IPS-18a (cell line): ENCODE measurements around the gene OLA1.

Source experiments
- H3K27ac ChIP-seq: one replicate; pipeline ENCODE4 v1.5.1; 2013; ENCODE audit warnings: low read length
- H3K27me3 ChIP-seq: one replicate; pipeline ENCODE4 v1.6.1; 2013; ENCODE audit warnings: mild to moderate bottlenecking, low read length; ENCODE audit not compliant: control insufficient read depth, insufficient read depth
- H3K36me3 ChIP-seq: one replicate; pipeline ENCODE4 v1.6.1; 2013; ENCODE audit warnings: low read depth, low read length; ENCODE audit not compliant: control insufficient read depth
- H3K4me1 ChIP-seq: one replicate; pipeline ENCODE4 v1.6.1; 2013; ENCODE audit warnings: low read depth, low read length; ENCODE audit not compliant: control insufficient read depth
- H3K4me3 ChIP-seq: one replicate; pipeline ENCODE4 v1.5.1; 2013; ENCODE audit warnings: low read length
- H3K9ac ChIP-seq: one replicate; pipeline ENCODE4 v1.6.1; 2013; ENCODE audit warnings: mild to moderate bottlenecking, low read length, moderate library complexity
- H3K9me3 ChIP-seq: one replicate; pipeline ENCODE4 v1.6.1; 2013; ENCODE audit warnings: low read depth, low read length; ENCODE audit not compliant: control insufficient read depth

The OLA1 gene

GRCh38 chr2:174108579-174108978 lies 139.8 kb downstream of the OLA1 start:
- no peak overlapping the region for H3K4me3 ChIP-seq
- H3K4me1 ChIP-seq = peaks cover 19% of the 10 kb centered on the region
- H3K27me3 ChIP-seq = no peaks in the 10 kb centered on the region
- no peak overlapping the region for H3K27ac ChIP-seq
- no peak overlapping the region for H3K9ac ChIP-seq
- no peaks in the 10 kb centered on the region for H3K36me3 ChIP-seq
- H3K9me3 ChIP-seq = no peaks in the 10 kb centered on the region

- Histone ChIP-seq H3K36me3 (no peaks in the 10 kb centered on the region), H3K9me3 (no peaks in the 10 kb centered on the region), H3K27me3 (no peaks in the 10 kb centered on the region), H3K4me1 (peaks cover 19% of the 10 kb centered on the region), H3K27ac (no peak overlapping the region), H3K4me3 (no peak overlapping the region), H3K9ac (no peak overlapping the region)
These were observed 141.6 kb downstream of the OLA1 start for GRCh38 chr2:174106736-174107135.

GRCh38 chr2:174094542-174094941 lies 153.8 kb downstream of the OLA1 start:
- Histone ChIP-seq H3K27me3 (no peaks in the 10 kb centered on the region), H3K36me3 (no peaks in the 10 kb centered on the region), H3K27ac (no peak overlapping the region), H3K4me1 (no peaks in the 10 kb centered on the region), H3K9me3 (no peaks in the 10 kb centered on the region), H3K9ac (no peak overlapping the region), H3K4me3 (no peak overlapping the region)

DNA sequence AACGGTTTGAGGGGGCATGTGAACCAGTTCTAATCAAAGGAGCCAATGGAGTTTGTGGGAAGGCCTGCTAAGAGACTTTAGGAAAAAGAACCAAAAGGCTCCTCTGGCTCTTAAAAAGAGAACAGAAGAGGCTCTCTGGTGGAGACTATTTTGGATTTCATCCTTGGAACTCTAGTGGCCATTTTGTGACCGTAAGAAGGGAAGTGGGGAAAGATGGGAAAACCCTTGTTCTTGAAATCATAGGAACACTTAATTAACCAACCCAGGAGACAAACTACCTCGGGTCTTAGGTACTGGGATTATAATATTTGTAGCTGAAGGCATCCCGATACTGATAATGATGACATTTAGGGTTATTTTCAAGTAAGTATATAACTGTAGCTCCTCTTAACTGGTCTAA lies 157.9 kb downstream of the OLA1 start:
- Histone ChIP-seq H3K9me3 (no peaks in the 10 kb centered on the region), H3K9ac (no peak overlapping the region), H3K27ac (no peak overlapping the region), H3K4me1 (no peaks in the 10 kb centered on the region), H3K36me3 (no peaks in the 10 kb centered on the region), H3K4me3 (no peak overlapping the region), H3K27me3 (no peaks in the 10 kb centered on the region)

DNA sequence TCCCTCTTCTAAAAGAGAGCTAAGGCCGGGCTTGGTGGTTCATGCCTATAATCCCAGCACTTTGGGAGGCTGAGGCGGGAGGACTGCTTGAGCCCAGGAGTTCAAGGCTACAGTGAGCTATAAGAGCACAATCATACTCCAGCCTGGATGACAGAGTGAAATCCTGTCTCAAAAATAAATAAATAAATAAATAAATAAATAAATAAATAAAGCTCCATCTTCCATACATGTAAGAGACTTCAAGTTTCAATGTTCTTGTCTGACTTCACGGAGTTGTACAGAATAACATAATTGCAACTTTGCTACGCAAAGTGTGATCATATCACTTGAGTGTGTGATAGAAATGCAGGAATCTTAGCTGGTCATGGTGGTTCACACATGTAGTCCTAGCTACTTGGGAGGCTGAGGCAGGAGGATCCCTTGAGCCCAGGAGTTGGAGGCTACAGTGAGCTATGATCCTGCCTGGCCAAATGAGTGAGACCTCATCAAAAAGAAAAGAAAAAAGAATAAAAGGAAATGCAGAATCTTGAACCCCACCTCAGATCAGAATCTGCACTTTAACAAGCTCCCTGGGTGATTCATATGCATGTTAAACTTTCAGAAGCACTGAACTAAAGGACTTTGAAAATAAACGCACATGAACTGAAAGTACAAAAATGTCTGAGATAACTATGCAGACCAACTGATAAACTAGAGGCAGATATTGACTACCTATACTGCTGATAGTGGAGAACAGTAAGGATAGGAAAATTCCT lies 159.4 kb downstream of the OLA1 start:
- Histone ChIP-seq H3K27ac (no peak overlapping the region), H3K4me3 (no peak overlapping the region), H3K9ac (no peak overlapping the region), H3K4me1 (peaks cover 11% of the 10 kb centered on the region), H3K9me3 (no peaks in the 10 kb centered on the region), H3K36me3 (no peaks in the 10 kb centered on the region), H3K27me3 (no peaks in the 10 kb centered on the region)

DNA sequence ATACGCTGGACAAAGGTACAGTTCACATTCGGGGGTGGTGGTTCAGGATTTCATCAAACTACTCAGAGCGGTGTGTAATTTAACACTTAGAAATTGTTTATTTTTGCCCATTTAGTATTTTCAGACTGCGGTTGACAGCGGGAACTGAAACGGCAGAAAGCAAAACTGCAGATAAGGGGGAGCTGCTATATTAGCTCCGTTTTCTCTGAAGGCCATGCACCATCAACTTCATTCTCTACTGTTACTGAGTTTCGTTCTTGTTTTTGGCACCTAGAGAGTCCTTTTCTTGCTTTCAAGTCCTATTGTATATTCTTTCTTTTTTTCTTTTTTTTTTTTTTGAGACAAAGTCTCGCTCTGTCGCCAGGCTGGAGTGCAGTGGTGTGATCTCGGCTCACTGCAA lies 161.6 kb downstream of the OLA1 start:
- no peaks in the 10 kb centered on the region for H3K27me3 ChIP-seq
- no peaks in the 10 kb centered on the region for H3K36me3 ChIP-seq
- no peak overlapping the region for H3K27ac ChIP-seq
- peaks cover 19% of the 10 kb centered on the region for H3K4me1 ChIP-seq
- H3K9ac ChIP-seq = no peak overlapping the region
- H3K4me3 ChIP-seq = no peak overlapping the region
- no peaks in the 10 kb centered on the region for H3K9me3 ChIP-seq

DNA sequence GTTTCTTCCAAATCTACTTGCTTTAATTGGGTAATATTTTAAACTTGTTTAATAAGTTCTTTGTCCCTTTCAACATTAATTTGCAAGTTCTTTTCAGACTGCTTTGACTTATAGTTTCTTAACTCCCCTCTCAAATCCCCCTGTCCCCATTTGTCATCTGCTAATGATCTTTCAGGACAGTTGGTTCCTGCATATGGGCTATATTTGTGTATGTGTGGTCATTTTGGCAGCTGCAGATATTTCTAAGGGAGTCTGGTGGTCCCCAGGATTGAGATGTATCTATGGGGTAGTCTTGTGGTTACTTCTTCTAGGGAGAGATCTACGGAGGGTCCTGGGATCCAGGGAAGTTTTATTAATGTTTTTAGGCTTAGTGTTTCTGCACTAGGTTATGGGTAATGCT lies 162.6 kb downstream of the OLA1 start:
- Histone ChIP-seq H3K27me3 (no peaks in the 10 kb centered on the region), H3K9me3 (no peaks in the 10 kb centered on the region), H3K27ac (no peak overlapping the region), H3K4me3 (no peak overlapping the region), H3K36me3 (no peaks in the 10 kb centered on the region), H3K4me1 (peaks cover 23% of the 10 kb centered on the region), H3K9ac (no peak overlapping the region)

DNA sequence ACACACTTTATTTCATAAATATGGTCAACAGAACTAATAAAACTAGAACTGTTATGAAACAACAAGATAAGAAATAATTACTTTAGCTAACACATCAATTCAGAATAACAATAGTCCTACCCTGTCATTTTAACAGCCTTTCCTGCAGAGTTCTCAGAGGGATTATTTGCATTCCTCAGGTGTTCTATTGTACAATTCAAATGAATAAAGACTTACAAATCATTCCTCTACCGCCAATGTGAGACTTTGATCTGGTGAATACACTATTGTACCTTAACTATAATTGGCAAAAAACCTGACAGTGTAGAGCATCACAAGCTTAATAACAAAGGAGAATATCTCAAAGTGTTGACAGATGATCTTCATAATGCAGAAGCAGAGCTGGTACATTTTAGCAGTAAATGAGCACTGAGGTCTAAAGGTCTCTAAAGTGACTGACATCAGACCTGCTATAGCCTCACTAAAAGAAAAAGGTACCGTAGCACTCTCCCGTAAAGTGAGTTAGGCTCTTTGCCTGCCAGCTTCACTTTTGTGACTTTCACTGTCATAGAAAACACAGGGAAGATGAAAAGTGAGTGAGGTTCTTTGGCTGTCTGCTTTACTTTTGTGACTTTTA lies 164.4 kb downstream of the OLA1 start:
- no peak overlapping the region for H3K4me3 ChIP-seq
- no peaks in the 10 kb centered on the region for H3K9me3 ChIP-seq
- H3K9ac ChIP-seq = no peak overlapping the region
- no peak overlapping the region for H3K27ac ChIP-seq
- H3K4me1 ChIP-seq = peaks cover 26% of the 10 kb centered on the region
- no peaks in the 10 kb centered on the region for H3K27me3 ChIP-seq
- H3K36me3 ChIP-seq = no peaks in the 10 kb centered on the region

DNA sequence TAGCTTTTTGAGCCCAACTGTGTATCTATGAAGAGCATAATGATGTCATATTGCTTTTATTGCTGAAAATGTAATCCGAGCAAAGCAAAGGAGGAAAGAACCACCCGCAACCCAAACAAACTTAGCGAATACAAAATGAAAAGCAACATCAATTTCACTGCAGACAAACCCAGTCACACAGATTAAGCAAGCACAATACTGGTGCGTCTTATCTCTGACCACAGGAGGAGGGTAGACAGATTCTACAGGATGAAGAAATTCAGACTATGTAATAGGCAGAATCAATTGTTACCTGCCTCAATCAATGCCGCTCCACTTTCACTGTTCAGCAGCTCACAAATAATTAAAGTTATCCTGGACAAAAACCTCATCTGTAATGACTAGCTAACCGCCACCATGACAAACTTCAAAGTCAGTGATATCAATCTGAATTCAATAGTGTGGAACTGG lies 167.6 kb downstream of the OLA1 start:
- no peaks in the 10 kb centered on the region for H3K9me3 ChIP-seq
- H3K4me3 ChIP-seq = no peak overlapping the region
- peaks cover 29% of the 10 kb centered on the region for H3K4me1 ChIP-seq
- H3K27me3 ChIP-seq = no peaks in the 10 kb centered on the region
- H3K27ac ChIP-seq = no peak overlapping the region
- H3K36me3 ChIP-seq = no peaks in the 10 kb centered on the region
- no peak overlapping the region for H3K9ac ChIP-seq

DNA sequence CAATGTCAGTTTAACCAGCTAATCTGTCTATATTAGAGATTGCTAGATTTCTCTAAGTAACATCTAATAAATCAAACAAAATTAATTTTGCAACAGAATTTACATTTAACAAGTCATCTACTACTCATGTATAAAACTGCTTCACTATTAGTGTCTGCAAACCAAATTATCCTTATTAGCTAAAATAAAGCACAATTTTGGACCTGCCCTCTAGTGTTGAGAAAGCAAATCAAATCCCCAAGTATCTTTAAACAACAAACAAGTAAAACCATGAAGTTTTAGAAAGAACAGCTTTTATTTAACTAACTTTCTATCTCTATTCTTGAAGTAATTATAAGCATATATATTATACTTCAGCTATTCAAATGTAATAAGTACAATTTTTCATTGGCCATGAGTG lies 170.1 kb downstream of the OLA1 start:
- Histone ChIP-seq H3K27ac (no peak overlapping the region), H3K36me3 (no peaks in the 10 kb centered on the region), H3K4me1 (peaks cover 12% of the 10 kb centered on the region), H3K27me3 (no peaks in the 10 kb centered on the region), H3K4me3 (no peak overlapping the region), H3K9ac (no peak overlapping the region), H3K9me3 (no peaks in the 10 kb centered on the region)

DNA sequence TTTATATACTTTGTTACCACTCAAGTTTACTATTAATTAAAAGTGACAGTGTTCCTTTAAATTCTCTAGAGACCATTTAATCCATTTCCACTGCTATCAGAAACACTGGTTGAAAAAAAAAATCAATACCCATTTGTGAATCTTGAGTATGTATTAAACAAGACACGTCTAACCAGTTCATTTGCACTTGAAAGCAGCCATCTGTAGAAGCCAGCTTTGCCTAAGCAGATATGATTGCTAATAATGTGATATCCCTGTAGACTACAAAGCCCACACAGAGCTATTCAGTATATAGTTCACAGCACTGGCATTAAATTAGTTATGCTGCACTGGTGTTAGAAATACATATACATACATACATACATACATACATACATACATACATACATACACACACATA lies 171.4 kb downstream of the OLA1 start:
- Histone ChIP-seq H3K4me1 (peaks cover 10% of the 10 kb centered on the region), H3K9ac (no peak overlapping the region), H3K27ac (no peak overlapping the region), H3K4me3 (no peak overlapping the region), H3K36me3 (no peaks in the 10 kb centered on the region), H3K9me3 (no peaks in the 10 kb centered on the region), H3K27me3 (no peaks in the 10 kb centered on the region)

DNA sequence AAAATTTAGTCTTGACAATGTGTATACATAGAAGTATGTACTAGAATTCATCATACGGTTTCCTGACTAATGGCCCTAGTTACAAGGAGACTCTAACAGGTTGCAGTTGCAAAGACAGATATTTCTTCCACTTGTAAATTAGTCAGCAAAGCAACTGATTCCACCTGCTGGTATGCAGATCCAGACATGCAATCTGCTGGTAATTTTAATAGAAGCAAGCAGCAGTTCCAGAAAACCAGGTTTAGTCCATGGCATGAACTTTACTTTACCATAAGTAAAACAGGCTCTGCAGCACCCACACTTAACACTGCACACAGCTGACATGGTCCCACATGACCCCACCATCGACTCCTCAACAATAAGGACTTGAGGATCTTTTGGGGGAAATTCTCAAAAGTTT lies 172.3 kb downstream of the OLA1 start:
- no peak overlapping the region for H3K4me3 ChIP-seq
- no peak overlapping the region for H3K9ac ChIP-seq
- no peaks in the 10 kb centered on the region for H3K27me3 ChIP-seq
- H3K27ac ChIP-seq = no peak overlapping the region
- peaks cover 8% of the 10 kb centered on the region for H3K4me1 ChIP-seq
- no peaks in the 10 kb centered on the region for H3K9me3 ChIP-seq
- no peaks in the 10 kb centered on the region for H3K36me3 ChIP-seq
